ENCODE data around the gene IGSF5.

IGSF5 gene

DNA sequence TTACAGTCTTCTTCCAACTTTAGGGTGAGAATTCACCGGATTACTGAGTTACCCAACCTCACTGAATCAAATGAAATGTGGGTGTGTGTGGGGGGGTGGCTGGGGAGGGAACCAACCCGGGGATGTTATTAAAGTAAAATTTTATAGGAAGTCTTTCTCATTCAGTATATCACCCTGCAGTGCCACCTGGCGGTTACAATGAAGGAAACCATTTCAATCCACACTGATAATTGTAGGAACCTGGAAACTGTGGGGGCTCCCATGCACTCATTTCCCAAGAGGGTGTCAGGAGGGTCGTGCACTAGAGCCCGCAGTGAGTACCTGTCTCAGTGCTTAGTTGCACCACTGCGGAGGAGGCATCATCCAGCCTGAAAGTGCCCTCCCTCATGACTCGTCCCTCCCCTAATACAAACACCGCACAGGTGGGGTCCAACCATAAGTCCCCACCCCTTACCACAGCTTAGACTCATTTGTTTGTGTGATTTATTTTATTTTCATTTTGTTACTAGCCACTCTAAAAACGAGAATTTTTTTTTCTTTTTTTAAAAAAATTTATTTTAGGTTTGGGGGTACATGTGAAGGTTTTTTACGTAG lies 29.1 kb upstream of the IGSF5 start:
- H3K36me3 ChIP-seq (ENCODE audit: control insufficient read depth, insufficient read depth, low read length, severe bottlenecking) = no peaks in the 10 kb centered on the region
- no peak overlapping the region for H3K4me3 ChIP-seq (ENCODE audit: low read length)
- no peak overlapping the region for H3K9ac ChIP-seq (ENCODE audit: low read length)
- H3K4me1 ChIP-seq (ENCODE audit: control insufficient read depth, insufficient read depth, low read length) = peaks cover 14% of the 10 kb centered on the region
- peak; percentile 82 for DNase-seq (ENCODE audit: low read depth)
- peaks cover 33% of the 10 kb centered on the region for H3K27me3 ChIP-seq (replicated peaks; ENCODE audit: control insufficient read depth, insufficient read depth, low read length)
- no peaks in the 10 kb centered on the region for H3K9me3 ChIP-seq (ENCODE audit: control insufficient read depth, low read length)

DNA sequence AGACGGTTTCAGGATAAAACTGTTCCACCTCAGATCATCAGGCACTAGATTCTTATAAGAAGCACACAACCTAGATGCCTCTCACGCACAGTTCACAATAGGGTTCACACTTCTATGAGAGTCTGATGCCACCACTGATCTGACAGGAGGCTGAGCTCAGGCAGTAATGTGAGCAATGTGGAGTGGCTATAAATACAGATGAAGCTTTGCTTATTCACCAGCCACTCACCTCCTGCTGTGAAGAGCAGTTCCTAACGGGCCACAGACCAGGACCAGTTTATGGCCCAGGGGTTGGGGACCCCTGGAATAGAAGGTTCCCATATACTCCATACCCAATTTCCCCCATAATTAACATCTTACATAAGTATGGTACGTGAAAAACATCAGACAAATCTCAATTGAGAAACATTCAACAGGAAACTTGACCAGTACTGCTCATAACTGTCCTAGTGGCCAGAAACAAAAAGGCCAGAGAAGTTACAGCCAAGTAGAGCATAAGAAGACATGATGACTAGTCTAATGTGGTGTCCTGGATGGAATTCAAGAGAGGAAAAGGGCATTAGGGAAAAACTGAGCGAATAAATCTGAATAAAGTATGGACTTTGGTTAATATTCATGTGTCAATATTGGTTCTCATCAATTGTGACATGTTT lies 24.7 kb upstream of the IGSF5 start:
- no peaks in the 10 kb centered on the region for H3K36me3 ChIP-seq (ENCODE audit: control insufficient read depth, insufficient read depth, low read length, severe bottlenecking)
- no peak overlapping the region for H3K4me3 ChIP-seq (ENCODE audit: low read length)
- no peaks in the 10 kb centered on the region for H3K9me3 ChIP-seq (ENCODE audit: control insufficient read depth, low read length)
- no peak overlapping the region for H3K9ac ChIP-seq (ENCODE audit: low read length)
- H3K4me1 ChIP-seq (ENCODE audit: control insufficient read depth, insufficient read depth, low read length) = peaks cover 14% of the 10 kb centered on the region
- DNase-seq (ENCODE audit: low read depth) = peak; percentile 15
- H3K27me3 ChIP-seq (replicated peaks; ENCODE audit: control insufficient read depth, insufficient read depth, low read length) = peaks cover 5% of the 10 kb centered on the region

DNA sequence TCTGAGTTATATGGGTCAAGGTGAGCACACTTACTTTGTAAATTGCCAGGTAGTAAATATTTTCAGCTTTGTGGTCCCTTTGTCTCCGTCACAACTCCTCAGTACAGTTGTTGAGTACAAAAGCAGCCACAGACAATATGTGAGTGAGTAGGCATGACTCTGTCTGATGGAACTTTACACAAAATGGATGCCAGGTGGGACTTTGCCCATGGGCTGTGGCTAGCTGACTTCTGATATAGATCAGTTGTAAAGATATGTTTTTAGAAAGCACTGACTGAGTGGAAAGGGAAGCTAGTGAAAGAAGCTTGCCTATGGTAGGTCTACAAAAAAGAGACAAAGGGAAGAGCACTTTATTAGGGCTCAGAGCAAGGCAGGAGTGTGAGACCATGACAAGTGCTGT lies 23.1 kb upstream of the IGSF5 start:
- Histone ChIP-seq H3K27me3 (replicated peaks; ENCODE audit: control insufficient read depth, insufficient read depth, low read length) (peaks cover 5% of the 10 kb centered on the region), H3K9me3 (ENCODE audit: control insufficient read depth, low read length) (no peaks in the 10 kb centered on the region), H3K4me3 (ENCODE audit: low read length) (no peak overlapping the region), H3K4me1 (ENCODE audit: control insufficient read depth, insufficient read depth, low read length) (peaks cover 14% of the 10 kb centered on the region), H3K36me3 (ENCODE audit: control insufficient read depth, insufficient read depth, low read length, severe bottlenecking) (no peaks in the 10 kb centered on the region), H3K9ac (ENCODE audit: low read length) (no peak overlapping the region)
- DNase-seq (ENCODE audit: low read depth) = no peak

DNA sequence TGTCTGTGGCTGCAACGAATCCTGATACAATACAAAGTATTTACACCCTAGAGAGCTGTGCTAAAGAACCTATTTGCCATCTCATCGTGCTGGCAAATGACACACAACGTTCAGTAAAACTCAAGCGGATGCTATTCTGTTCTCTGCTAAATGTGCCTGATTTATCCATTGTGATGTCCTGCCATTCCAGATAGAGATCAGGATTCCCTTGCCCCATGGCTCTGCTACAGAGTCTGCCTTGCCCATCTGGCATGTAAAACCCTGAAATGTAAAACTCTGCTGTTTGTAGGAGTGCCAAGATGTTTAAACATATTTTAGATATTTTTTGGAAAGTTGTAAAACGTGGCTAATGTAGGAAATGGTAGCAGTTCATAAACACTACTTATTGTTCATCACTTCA lies 20.0 kb upstream of the IGSF5 start:
- H3K4me3 ChIP-seq (ENCODE audit: low read length) = no peak overlapping the region
- H3K27me3 ChIP-seq (replicated peaks; ENCODE audit: control insufficient read depth, insufficient read depth, low read length) = peaks cover 5% of the 10 kb centered on the region
- no peaks in the 10 kb centered on the region for H3K9me3 ChIP-seq (ENCODE audit: control insufficient read depth, low read length)
- no peaks in the 10 kb centered on the region for H3K36me3 ChIP-seq (ENCODE audit: control insufficient read depth, insufficient read depth, low read length, severe bottlenecking)
- peaks cover 9% of the 10 kb centered on the region for H3K4me1 ChIP-seq (ENCODE audit: control insufficient read depth, insufficient read depth, low read length)
- H3K9ac ChIP-seq (ENCODE audit: low read length) = no peak overlapping the region
- no peak for DNase-seq (ENCODE audit: low read depth)

DNA sequence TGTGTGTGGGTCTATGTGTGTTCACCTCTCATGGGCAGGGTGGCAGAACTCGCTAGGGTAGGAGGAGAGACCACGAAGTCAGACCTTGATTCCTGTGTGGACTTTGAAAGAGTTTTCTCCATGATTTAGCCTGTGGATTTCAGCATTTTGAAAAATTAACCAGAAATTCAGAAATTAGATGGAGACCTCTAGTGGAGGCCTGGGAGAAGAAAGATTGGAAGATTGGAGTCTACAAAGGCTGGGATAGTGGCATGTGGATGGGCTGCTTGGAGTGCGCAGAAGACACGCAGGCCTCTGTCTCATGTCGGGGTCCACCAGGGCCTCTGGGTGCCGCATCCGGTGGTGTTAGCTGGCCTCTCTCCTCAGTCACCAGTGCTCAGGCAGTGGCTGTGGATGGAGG lies 18.9 kb upstream of the IGSF5 start:
- Histone ChIP-seq H3K4me3 (ENCODE audit: low read length) (no peak overlapping the region), H3K27me3 (replicated peaks; ENCODE audit: control insufficient read depth, insufficient read depth, low read length) (peaks cover 5% of the 10 kb centered on the region), H3K9me3 (ENCODE audit: control insufficient read depth, low read length) (no peaks in the 10 kb centered on the region), H3K4me1 (ENCODE audit: control insufficient read depth, insufficient read depth, low read length) (no peaks in the 10 kb centered on the region), H3K9ac (ENCODE audit: low read length) (no peak overlapping the region), H3K36me3 (ENCODE audit: control insufficient read depth, insufficient read depth, low read length, severe bottlenecking) (no peaks in the 10 kb centered on the region)
- peak; percentile 37 for DNase-seq (ENCODE audit: low read depth)

DNA sequence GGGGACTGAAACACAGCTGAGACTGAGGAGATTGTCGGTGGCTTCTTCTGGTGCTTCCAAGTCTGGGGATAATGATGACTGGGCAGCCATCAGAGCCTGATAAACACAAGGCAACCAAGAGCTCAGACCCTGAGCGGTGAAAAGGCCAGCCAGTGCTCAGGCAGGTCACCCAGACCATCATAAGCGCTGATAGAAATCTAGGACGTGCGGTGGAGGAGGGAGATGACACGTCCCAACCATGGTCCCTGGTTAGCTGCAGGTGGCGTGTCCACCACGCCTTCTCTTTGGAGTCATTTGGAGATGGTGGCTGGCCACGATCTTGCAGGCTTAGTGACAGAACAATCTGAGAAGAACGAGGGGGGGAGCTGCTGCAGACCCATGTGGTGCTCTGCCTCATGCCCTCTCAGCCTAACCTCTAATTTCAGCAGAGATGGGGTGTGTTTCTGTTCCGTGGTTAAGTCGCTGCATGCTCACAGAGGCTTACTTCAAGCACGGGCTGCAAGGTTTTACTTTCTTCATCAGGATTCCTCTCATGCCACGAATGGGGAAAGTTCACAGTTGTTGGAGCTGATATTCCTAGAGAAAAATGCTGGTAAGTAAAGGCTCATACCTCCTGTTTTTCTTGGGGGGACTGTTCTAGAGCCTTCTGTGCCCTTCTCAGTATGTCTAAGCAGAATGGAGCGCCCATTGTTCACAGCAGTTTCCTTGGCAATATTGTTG lies 17.4 kb upstream of the IGSF5 start:
- Histone ChIP-seq H3K9me3 (ENCODE audit: control insufficient read depth, low read length) (peaks cover 3% of the 10 kb centered on the region), H3K27me3 (replicated peaks; ENCODE audit: control insufficient read depth, insufficient read depth, low read length) (peaks cover 5% of the 10 kb centered on the region), H3K4me3 (ENCODE audit: low read length) (no peak overlapping the region), H3K9ac (ENCODE audit: low read length) (no peak overlapping the region), H3K4me1 (ENCODE audit: control insufficient read depth, insufficient read depth, low read length) (no peaks in the 10 kb centered on the region), H3K36me3 (ENCODE audit: control insufficient read depth, insufficient read depth, low read length, severe bottlenecking) (no peaks in the 10 kb centered on the region)
- no peak for DNase-seq (ENCODE audit: low read depth)

DNA sequence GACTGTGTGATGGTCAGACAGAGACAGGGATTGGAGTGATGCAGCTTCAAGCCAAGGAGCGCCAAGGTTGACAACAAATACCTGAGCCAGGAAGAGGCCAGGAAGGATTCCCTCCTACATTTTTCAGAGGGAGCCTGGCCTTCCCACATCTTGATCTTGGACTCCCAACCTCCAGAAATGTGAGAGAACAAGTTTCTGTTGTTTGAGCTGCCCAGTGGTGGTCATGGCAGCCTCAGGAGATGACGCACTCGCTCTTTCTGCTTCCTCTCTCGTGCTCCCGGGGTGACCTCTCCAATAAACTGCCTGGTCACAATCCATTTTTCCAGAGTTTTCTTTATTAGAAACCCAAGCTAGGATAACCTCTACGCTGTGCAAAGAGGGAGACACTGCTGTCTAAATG lies 16.6 kb upstream of the IGSF5 start:
- no peaks in the 10 kb centered on the region for H3K36me3 ChIP-seq (ENCODE audit: control insufficient read depth, insufficient read depth, low read length, severe bottlenecking)
- H3K4me3 ChIP-seq (ENCODE audit: low read length) = no peak overlapping the region
- peaks cover 3% of the 10 kb centered on the region for H3K9me3 ChIP-seq (ENCODE audit: control insufficient read depth, low read length)
- no peak overlapping the region for H3K9ac ChIP-seq (ENCODE audit: low read length)
- no peak for DNase-seq (ENCODE audit: low read depth)
- no peaks in the 10 kb centered on the region for H3K4me1 ChIP-seq (ENCODE audit: control insufficient read depth, insufficient read depth, low read length)
- H3K27me3 ChIP-seq (replicated peaks; ENCODE audit: control insufficient read depth, insufficient read depth, low read length) = peaks cover 5% of the 10 kb centered on the region

DNA sequence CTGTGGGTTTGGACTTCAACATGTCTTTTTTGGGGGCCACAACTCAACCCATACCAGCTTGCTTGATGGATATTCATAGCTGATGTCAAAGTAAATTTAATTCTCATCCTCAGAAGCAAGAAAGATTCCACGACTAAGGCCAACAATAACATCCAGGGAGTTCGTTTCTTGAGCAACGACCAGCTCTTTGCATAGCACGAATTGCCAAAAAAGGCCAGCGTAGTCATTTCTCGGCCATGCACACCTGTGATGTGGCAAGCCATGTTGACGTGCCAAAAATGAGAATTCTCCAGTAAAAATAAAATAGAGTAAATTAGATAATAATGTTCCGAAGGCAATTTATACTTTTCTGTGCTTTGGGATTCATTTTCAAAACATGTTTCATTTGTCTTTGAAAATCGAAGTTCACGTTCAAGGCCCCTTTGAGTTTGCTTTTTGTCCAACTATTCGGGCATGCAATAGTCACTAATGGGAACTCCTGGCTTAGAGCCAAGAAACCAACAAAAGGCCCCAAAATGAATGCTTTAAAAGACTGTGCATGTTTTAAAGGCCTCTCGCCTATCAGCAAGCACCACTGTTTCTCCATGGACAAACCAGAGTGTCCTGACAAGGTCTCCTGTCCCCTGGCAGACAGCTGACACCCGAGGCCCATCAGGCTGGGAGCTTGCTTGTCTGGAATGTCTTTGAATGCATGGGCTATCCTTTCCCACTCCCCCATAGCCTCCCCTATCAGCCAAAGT lies 14.4 kb upstream of the IGSF5 start:
- Histone ChIP-seq H3K4me1 (ENCODE audit: control insufficient read depth, insufficient read depth, low read length) (no peaks in the 10 kb centered on the region), H3K36me3 (ENCODE audit: control insufficient read depth, insufficient read depth, low read length, severe bottlenecking) (no peaks in the 10 kb centered on the region), H3K9ac (ENCODE audit: low read length) (no peak overlapping the region), H3K9me3 (ENCODE audit: control insufficient read depth, low read length) (peaks cover 3% of the 10 kb centered on the region), H3K4me3 (ENCODE audit: low read length) (no peak overlapping the region), H3K27me3 (replicated peaks; ENCODE audit: control insufficient read depth, insufficient read depth, low read length) (no peaks in the 10 kb centered on the region)
- peak; percentile 53 for DNase-seq (ENCODE audit: low read depth)

DNA sequence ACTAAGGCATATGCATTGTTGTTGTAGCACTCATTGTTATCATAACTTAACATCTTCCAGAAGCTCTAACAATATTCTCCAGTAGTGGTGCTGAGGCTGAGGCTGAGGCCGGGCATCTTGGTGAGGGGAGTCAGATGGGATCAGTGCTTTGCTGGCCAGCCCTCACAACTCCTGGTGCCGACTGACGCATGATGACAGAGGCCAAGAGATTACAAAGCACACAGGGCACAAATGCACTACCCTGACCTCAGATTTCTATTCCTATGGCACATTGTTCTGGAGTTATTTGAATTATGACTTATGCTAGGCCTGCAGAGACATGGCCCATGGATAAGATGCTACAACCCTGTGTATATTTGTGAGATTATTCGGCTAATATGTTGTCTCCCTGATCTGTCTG lies 8.3 kb upstream of the IGSF5 start:
- Histone ChIP-seq H3K4me1 (ENCODE audit: control insufficient read depth, insufficient read depth, low read length) (no peaks in the 10 kb centered on the region), H3K9ac (ENCODE audit: low read length) (no peak overlapping the region), H3K9me3 (ENCODE audit: control insufficient read depth, low read length) (peaks cover 3% of the 10 kb centered on the region), H3K36me3 (ENCODE audit: control insufficient read depth, insufficient read depth, low read length, severe bottlenecking) (no peaks in the 10 kb centered on the region), H3K27me3 (replicated peaks; ENCODE audit: control insufficient read depth, insufficient read depth, low read length) (no peaks in the 10 kb centered on the region), H3K4me3 (ENCODE audit: low read length) (no peak overlapping the region)
- no peak for DNase-seq (ENCODE audit: low read depth)

DNA sequence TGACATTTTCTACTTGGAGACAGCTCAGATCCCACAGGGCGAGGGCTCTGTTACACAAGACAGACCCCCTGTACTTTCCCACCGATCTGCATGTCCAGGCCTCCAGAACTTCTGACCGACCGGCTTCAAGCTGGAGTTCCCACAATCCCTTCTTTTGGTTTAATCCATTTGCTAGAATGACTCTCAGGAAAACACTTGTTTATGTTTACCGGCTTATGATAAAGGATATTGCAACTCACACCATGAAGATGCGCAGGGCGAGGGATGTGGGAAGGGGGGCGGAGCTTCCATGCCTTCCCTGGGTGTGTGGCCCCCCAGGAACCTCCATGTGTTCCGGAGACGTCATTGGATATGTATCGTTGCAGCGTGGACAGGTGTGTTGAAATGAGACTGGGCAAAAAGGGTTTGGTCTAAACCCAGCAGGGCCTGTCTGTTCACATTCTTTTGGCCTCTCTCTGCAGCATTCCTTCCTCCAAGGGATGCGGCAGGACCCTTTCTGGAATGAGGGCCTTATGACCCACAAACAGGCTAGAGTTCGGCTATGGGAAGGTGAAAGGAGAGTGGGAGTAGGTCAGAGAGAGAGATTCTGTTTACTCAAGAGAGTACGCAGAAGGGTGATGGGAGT lies 7.5 kb upstream of the IGSF5 start:
- Histone ChIP-seq H3K27me3 (replicated peaks; ENCODE audit: control insufficient read depth, insufficient read depth, low read length) (no peaks in the 10 kb centered on the region), H3K4me1 (ENCODE audit: control insufficient read depth, insufficient read depth, low read length) (no peaks in the 10 kb centered on the region), H3K9me3 (ENCODE audit: control insufficient read depth, low read length) (no peaks in the 10 kb centered on the region), H3K9ac (ENCODE audit: low read length) (no peak overlapping the region), H3K4me3 (ENCODE audit: low read length) (no peak overlapping the region), H3K36me3 (ENCODE audit: control insufficient read depth, insufficient read depth, low read length, severe bottlenecking) (no peaks in the 10 kb centered on the region)
- no peak for DNase-seq (ENCODE audit: low read depth)

DNA sequence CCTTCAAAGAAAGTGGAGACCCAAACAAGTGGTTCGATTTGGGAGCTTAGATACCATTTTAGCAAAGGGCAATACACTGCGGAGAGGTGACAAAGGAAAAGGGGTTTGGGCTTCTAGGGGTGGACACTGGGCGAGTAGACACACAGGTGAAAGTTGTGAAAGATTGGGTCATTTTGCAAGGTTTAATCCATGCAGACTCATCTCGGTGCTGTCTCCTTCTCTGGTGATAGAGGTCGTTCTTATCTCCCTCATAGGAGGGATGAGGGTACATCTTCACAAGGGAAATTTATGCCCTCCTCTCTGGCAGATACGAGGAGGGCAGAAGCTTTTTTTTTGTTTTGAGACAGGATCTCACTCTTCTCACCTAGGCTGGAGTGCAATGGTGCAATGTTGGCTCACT lies 6.4 kb upstream of the IGSF5 start:
- no peak overlapping the region for H3K9ac ChIP-seq (ENCODE audit: low read length)
- DNase-seq (ENCODE audit: low read depth) = no peak
- no peaks in the 10 kb centered on the region for H3K9me3 ChIP-seq (ENCODE audit: control insufficient read depth, low read length)
- H3K4me1 ChIP-seq (ENCODE audit: control insufficient read depth, insufficient read depth, low read length) = no peaks in the 10 kb centered on the region
- H3K36me3 ChIP-seq (ENCODE audit: control insufficient read depth, insufficient read depth, low read length, severe bottlenecking) = no peaks in the 10 kb centered on the region
- H3K27me3 ChIP-seq (replicated peaks; ENCODE audit: control insufficient read depth, insufficient read depth, low read length) = no peaks in the 10 kb centered on the region
- H3K4me3 ChIP-seq (ENCODE audit: low read length) = no peak overlapping the region
